HG03039 (cell line): ENCODE measurements around the gene ZBTB12.
"Not testable (repeated sequence)": the region's sequence is repeated elsewhere in the genome, so short reads cannot be mapped to it uniquely, and the experiment has no call there.

Source experiments
- ATAC-seq: cut with Tn5 transposase; IDR thresholded peaks from one replicate; pipeline ENCODE4 v1.9.1; 2021; ENCODE audit warnings: mild to moderate bottlenecking, moderate library complexity; ENCODE audit not compliant: unreplicated experiment

ZBTB12 gene

DNA sequence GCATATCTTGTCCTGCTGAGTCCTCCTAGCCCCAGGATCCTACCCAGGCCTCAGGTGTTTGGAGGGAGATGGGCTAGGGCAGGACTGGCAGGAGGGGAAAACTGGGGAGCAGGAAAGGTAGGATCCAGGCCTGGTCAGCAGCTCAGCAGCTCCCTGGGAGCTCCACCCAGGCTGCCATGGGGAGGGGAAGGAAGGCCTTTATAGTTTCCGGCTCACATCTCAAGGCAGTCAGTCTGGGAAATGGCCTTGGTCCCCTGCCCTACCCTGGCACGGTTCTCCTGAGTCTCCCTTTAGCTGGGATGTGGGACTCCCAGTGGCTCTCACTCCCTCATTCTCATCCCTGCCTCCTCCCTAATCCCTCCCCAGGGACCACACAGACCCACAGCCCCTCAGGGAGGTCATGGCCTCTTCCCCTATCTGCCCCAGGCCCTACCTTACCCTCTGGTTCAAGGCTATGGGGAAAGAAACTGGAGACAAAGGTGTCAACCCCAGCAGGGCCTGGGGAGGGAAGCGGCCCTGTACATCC lies 24.7 kb downstream of the ZBTB12 start:
- ATAC-seq, result no peak

DNA sequence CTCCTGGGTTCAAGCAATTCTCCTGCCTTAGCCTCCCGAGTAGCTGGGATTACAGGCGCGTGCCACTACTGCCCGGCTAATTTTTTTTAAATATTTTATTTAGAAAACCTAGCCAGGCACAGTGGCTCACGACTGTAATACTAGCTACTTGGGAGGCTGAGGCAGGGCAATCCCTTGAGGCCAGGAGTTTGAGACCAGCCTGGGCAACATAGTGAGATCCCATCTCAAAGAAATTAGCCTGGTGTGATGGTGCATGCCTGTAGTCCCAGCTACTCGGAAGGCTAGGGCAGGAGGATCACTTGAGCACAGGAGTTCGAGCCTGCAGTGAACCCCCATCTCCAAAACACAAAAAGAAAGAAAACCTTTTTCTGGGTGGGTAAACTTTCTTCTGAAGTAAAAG lies 25.5 kb downstream of the ZBTB12 start:
- ATAC-seq, result no peak

DNA sequence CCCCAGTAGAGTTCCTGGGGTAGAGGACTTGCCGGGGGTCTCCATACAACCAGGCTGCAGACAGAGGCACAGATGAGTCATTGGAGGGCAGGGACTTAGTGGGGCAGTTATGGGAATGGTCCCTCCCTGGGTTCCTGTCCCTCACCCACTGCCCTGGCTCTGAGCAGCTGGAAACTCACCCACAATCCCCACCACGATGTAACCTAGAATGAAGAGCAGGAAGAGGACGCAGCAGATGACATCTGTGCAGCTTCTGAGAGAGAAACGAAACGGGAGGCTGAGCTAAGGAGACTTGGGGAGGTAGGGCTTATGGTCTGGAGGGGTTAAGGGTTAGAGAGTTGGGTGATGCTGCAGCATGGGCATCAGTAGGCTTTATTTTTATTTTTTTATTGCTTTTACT lies 26.0 kb downstream of the ZBTB12 start:
- no peak for ATAC-seq

DNA sequence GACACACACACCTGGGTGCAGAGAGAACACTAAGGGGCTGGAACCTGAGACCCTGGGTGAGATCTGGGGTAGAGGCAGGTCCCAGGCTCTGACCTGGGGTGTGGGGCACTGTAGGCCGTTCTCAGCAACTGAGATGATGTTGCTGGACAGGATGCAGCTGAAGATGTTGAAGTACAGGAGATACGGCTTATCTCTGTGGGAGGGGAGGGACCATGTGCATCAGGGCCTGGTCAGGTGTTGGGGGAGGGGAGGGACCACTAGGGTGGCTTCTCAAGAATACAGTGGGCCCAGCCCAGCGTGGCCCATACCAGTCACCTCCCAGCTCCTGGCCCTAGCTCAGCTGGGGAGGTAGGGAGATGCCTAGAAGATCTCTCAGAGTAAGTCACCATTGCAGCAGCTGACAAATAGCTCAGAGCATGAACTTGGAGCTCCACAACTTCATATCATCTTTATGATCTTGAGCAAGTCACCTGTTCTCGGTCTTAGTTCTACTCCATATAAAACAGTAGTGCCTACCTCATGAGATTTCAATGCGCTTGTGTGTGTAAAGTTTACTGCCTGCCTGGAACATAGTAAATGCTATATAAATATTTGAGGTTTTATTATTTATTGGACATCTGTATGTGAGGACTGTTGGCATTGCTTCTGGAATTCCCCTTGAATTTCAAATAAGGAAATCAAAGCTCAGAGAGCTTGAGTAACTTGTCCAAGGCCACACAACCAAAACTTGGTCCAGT lies 26.9 kb downstream of the ZBTB12 start:
- no peak for ATAC-seq

DNA sequence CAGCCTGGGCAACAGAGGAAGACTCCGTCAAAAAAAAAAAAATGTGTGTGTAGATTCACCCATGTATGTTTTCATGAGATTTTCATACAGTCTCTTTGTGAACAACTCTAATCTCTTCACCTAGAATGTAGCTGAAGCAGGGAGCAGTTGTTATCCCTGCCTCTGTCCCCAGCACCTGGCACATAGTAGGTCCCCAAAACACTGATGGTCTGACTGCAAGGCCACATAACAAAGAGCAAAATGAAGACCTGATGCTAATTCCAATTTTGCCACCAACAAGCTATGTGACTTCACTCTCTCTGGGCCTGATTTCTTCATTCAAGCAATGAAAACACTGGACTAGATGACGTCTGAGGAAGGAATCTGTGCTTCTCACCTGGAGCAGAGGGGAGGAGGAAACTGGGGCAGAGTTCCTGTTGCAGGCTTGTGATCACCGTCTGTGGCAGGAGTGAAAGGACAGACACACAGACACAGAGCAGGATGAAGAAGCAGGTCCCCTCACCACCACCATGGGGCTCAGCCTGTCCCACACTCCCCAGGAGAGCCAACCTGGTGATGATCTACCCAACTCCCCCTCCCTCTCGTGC lies 27.7 kb downstream of the ZBTB12 start:
- no peak for ATAC-seq

DNA sequence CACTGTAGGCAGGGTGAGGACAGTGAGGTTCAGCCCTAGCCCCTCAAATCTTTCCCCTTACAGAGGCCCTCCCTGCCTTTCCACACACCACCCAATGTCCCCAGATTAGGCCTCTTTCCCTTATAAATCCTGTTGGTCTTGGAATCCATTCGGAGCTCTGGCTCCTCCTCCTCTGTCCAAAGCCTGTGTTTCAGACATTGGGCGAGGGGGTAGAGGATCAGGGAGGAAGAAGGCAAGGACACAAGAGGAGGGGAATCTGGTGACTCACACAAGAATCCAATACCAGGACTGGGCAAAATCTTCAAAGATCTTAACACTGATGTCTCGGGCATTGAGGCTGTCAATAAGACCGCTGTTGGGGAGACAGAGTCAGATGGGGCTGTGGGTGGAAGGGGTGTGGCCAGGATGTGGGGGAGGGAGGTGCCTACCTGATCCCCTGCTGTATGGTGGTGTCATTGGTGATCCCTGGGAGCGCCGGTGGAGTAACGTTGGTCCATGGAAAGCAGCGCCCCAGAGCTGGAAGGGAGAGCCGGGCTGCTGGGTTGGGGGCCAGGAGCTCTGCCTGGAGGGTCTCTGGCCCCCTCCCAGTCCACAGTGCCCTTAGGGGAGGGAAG lies 30.7 kb downstream of the ZBTB12 start:
- no peak for ATAC-seq

DNA sequence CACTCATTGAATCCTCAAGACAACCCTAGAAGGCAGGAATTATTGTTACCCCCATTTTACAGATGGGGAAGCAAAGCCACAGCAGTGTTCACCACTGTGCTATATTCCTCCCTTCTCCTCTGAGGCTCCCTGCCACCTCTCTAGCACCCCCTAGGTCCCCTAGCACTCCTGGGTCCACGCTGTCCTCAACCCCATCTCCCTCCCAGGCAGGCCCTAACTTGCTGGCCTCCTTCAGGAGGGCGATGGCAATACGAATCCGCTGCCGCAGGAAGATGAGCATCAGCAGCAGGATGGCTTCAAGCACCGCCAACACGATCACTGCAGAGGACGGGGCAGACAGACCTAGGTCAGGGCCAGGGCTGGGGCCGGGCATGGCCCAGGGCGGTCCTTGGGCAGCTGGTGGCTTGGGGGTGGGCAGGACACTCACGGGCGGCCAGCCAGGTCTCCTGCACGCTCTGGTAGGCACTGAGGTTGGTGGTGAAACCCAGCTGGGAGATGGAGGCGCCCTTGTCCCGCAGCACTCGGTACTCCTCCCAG lies 31.4 kb downstream of the ZBTB12 start:
- no peak for ATAC-seq

DNA sequence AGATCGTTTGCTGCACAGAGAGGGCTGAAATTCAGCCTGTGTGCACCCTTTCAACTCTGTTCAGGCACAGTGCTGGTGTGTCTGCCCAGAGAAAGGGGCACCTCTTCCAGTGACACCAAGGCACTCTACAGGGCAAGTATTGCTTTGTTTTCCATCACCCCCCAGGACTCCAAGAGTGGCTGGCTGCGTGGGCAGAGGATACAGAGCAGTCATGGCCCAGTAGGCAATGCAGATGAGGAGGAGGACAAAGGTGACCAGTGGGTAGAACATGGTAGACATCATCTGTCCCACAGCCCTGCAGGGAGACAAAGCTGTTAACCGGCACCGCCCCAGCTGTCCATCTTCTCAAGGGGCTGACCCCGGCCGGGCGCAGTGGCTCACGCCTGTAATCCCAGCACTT lies 32.5 kb downstream of the ZBTB12 start:
- no peak for ATAC-seq

DNA sequence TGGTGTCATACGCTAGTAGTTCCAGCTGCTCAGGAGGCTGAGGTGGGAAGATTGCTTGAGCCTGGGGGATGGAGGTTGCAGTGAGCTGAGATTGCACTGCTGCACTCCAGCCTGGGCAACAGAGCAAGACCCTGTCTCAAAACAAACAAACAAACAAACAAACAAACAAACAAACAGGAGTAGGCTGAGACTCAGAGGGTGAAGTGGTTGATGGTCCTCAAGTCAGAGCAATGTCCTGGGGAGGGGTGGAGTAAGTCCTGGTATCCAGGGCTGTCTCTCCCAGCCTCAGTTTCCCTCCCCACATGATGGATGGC lies 33.3 kb downstream of the ZBTB12 start:
- not testable (repeated sequence) for ATAC-seq

DNA sequence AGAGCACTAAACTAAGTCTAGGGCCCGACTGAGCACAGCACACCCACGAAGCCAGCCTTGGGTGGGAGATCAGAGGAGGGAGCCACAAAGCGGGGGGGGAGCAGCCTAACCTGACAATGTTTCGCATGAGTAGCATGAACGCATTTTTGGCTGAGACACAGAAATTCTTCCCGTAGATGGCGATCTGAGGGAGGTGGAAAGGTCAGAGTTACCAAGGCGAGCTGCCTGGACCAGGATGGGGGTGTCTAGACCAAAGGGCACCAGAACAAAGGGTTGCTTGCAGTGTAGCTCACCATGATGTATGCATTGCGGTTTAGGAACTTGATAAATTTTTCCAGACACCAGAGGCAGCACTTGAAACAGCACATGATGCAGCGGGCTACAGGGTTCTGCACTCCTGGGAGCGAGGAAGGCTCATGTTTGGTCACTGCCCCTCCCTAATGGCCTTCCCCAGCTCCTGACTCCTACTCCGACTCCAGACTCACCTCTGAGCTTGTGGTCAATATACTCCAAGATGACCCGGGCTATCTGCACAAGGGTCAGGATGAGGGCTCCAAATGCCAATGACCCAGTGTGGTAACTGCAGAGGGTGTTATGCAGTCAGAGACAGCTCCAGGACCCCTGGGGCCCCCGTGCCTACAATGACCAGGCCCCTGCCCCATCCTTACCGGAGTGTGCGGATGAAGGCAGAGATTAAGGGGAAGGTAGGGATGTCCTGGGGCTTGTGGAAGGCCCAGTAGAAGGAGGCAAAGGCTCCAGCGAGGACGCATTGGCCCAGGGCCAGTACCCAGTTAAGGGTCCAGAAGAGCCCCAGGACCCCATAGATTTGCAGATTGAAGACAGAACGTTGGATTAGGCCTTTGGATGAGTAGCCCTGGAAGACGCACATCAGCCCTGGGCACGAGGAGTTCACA lies 36.4 kb downstream of the ZBTB12 start:
- no peak for ATAC-seq

DNA sequence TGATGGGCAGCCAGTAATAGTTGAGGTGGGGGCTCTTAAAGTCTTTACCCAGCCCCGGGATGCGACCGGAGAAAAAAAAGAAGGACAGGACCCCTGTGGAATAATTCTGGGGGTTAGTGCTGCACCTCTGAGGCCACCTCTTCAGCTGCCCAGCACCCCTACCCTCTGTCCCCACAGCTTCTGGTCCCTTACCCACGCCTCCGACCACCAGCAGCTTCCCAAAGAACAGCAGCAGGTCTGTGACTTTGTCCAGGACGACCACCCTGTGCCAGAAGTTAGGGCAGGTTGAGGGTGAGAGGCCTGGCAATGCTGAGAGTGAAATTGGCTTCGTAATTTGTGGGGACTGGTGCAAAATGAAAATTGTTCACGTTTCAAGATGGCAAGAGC lies 37.1 kb downstream of the ZBTB12 start:
- ATAC-seq, result no peak

DNA sequence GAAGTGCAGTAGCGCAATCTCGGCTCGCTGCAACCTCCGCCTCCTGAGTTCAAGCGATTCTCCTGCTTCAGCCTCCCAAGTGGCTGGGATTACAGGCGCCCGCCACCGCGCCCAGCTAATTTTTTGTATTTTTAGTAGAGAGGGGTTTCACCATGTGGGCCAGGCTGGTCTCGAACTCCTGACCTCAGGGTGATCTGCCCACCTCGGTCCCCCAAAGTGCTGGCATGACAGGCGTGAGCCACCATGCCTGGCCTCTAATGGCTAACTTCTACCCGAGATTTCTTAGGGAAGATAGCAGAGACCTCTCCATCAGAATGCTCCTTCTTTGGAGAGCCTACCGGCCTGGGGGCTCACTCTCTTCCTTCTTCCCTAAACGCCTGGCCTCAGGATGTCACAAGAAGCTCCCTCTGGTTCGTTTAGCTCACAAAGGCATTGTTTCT lies 37.7 kb downstream of the ZBTB12 start:
- ATAC-seq, result not testable (repeated sequence)

DNA sequence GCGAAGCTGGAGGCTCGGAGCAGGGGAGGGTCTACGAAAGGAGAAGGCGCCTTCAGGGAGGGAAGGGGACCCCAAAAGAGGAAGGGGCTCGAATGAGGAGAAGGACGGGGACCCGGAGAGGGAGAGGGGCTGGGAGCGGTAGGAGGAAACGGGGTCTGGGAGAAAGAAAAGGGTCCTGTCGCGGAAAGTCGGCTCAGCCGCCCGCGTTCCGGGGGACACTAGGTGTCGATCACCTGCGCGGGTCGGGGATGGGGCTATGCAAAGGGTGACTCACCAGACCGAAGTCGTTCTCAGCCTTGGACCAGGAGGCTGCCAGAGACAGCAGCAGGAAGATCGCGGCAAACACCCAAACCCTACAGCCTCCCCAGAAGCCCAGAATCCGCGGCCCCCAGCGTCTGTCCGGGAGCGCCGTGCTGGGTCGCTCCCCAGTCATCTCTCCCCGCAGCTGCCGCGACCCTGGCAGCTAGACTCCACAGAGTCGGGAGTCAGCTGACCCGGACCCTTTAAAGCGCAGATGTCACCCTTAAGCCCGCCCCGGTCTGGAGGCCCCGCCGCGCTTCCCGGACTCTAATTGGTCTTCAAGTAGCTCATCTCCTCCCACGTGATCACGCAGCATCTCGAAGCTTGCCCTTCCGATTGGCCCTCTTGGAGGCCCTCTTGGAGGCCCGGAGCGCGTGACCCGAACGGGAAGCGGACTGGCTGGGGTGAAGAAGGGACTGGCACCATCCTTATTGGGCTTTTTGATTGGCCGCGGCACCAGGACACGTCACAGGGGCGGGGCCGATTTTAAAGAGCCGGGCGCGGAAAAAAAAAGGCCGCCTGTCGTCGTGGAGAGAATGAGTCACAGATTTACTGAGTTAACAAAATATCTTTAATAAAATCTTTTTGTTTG lies 39.3 kb downstream of the ZBTB12 start, which contains the start of gene NEU1:
Gene NEU1 (minus strand): TSS at position 478 of the 892 bp plus-strand sequence. CDS start 45 bp downstream, at position 433.
- peak; percentile 82 for ATAC-seq

DNA sequence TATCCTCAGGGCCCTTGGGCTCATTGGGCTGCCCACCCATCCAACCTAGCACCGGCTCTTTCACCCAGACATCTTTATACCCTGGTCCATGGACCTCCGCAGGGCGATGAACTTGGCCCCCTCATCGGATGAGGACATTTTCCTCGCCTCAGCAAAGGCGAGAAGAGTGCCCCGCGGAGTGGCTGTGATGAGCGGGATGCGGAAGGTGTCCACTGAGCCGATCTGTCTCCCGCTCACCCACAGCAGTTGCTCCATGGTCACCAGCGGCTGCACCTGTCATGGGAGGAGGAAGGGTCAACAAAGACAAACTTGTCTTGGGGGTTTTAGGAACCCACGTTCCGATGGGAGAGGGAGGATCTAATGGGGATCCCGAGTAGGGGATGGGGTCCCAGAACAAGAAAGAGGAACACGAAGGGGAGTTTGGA lies 40.0 kb downstream of the ZBTB12 start:
- no peak for ATAC-seq

DNA sequence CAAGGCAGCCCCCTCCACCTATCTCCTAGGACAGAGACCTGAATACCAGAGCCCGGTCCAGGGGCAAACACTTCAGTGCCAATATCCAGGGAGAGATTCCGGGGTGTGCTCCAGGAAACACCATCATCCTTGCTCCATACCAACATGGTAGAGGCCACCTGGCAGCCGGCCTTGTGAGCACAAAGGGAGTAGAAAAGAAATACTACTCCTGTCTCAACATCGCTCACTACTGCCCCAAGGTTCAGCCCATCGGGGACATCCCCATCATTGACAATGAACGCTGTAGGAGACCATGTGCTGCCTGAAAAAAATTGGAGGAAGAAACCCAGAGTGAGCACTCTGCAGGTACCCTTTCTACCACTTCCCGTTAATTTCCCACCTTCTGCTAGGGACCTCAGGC lies 40.7 kb downstream of the ZBTB12 start:
- no peak for ATAC-seq

DNA sequence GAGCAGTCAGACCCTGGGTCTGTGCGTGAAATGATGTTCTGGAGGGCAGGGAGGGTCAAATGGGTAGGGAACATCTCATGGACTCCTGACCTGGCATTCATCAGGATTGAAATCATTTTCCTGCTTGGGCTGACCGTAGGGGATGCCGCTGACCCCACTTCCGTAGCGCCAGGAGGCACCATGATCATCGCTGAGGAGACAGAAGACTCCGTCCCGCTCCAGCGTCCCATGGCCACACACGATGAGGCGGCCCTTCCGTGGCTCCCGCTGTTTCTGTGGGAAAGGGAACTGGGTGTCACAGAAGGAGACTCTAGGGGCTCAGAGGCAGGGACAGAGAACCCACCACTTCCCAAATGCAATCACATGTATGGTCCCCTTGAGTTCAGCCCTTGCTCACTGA lies 41.5 kb downstream of the ZBTB12 start:
- no peak for ATAC-seq

DNA sequence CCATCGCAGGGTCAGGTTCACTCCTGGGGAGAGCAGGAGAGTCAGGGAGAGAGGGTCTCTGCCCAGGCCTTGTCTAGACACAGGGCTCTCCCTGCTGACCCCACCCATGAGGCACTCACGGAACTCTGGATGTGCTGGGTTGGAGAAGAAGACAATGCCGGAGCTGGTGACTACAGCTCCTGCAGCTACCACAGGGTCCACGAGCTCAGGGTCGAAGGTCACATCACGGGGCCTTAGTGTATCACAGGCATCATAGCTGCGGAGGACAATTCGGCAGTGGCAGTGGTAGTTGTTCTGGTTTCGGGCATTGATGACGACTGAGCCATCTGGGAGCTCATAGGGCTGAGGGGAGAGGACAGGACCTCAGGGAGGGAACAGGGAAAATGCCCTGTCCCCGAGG lies 42.0 kb downstream of the ZBTB12 start:
- ATAC-seq, result no peak

DNA sequence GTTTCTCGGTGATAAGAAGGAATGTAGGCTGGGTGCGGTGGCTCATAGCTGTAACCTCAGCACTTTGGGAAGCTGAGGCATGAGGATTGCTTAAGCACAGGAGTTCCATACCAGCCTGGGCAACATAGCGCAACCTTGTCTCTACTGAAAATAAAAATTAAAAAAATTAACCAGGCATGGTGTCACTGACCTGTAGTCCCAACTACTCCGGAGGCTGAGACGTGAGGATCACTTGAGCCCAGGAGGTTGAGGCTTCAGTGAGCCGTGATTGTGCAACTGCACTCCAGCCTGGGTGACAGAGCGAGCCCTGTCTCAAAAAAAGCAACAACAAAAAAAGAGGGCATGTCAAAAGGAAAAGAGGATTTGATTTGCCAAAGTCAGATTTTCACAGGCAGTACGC lies 43.2 kb downstream of the ZBTB12 start:
- ATAC-seq, result no peak

DNA sequence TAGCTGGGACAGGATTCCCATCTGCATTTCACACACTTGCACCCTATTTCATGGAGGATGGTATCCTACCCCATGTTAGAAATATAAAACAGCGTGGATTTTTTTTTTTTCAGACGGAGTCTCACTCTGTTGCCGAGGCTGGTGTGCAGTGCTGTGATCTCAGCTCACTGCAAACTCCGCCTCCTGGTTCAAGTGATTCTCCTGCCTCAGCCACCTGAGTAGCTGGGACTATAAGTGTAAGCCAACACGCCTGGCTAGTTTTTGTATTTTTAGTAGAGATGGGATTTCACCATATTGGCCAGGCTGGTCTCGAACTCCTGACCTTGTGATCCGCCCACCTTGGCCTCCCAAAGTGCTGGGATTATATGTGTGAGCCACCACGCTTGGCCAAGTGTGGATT lies 44.1 kb downstream of the ZBTB12 start:
- not testable (repeated sequence) for ATAC-seq
